ENCODE data around the gene HLA-DRB5. TPM values are rescaled to one million over a fixed set of nuclear protein-coding genes. Genes with fewer than 3 reads are reported as not detected.
"Not testable (repeated sequence)": the region's sequence is repeated elsewhere in the genome, so short reads cannot be mapped to it uniquely, and the experiment has no call there.

Gene HLA-DRB5
- total RNA-seq, 1 experiment from 2014 or later = 16.1 TPM

GRCh38 chr6:32484614-32484998 is 45.5 kb downstream of the HLA-DRB5 start:
- Mint-ChIP-seq H3K9me3 (ENCODE audit: low read depth, unreplicated experiment) (no peaks in the 10 kb centered on the region), H3K27me3 (ENCODE audit: unreplicated experiment) (peaks cover 64% of the 10 kb centered on the region), H3K36me3 (ENCODE audit: insufficient read depth, unreplicated experiment) (no peaks in the 10 kb centered on the region), H3K4me1 (ENCODE audit: low read depth, unreplicated experiment) (no peaks in the 10 kb centered on the region), H3K4me3 (ENCODE audit: low read depth, unreplicated experiment) (no peak overlapping the region), H3K27ac (ENCODE audit: unreplicated experiment) (no peak overlapping the region)
- BruUV-seq (replicated peaks) = no TSS peak
- intact Hi-C loops (cut with micrococcal nuclease; ENCODE audit: unreplicated experiment) = loop anchor here (10.0 kb wide), 1 partner anchor 90 kb away; no protein-coding TSS in a partner anchor
- CTCF ChIA-PET = interaction anchor here (0.6 kb wide), 1 partner anchor 371 kb away, joined by 3 read pairs; no protein-coding TSS in a partner anchor
- DNase-seq = no peak
- no peak for TF ChIP-seq CTCF (IDR thresholded peaks at IDR 0.05; ENCODE audit: unreplicated experiment)

- Mint-ChIP-seq H3K36me3 (ENCODE audit: insufficient read depth, unreplicated experiment) (no peaks in the 10 kb centered on the region), H3K9me3 (ENCODE audit: low read depth, unreplicated experiment) (no peaks in the 10 kb centered on the region), H3K27ac (ENCODE audit: unreplicated experiment) (no peak overlapping the region), H3K4me1 (ENCODE audit: low read depth, unreplicated experiment) (no peaks in the 10 kb centered on the region), H3K4me3 (ENCODE audit: low read depth, unreplicated experiment) (no peak overlapping the region), H3K27me3 (ENCODE audit: unreplicated experiment) (peaks cover 68% of the 10 kb centered on the region)
- CTCF ChIA-PET = interaction anchor here (0.6 kb wide), 1 partner anchor 371 kb away, joined by 3 read pairs; no protein-coding TSS in a partner anchor
- intact Hi-C loops (cut with micrococcal nuclease; ENCODE audit: unreplicated experiment) = loop anchor here (10.0 kb wide), 1 partner anchor 91 kb away; no protein-coding TSS in a partner anchor
- no peak for TF ChIP-seq CTCF (IDR thresholded peaks at IDR 0.05; ENCODE audit: unreplicated experiment)
- no TSS peak for BruUV-seq (replicated peaks)
- DNase-seq = no peak
These were observed 46.0 kb downstream of the HLA-DRB5 start for GRCh38 chr6:32483968-32484613.

GRCh38 chr6:32475392-32476206 is 54.5 kb downstream of the HLA-DRB5 start:
- no peak overlapping the region for H3K4me3 Mint-ChIP-seq (ENCODE audit: low read depth, unreplicated experiment)
- no peaks in the 10 kb centered on the region for H3K9me3 Mint-ChIP-seq (ENCODE audit: low read depth, unreplicated experiment)
- TF ChIP-seq CTCF (IDR thresholded peaks at IDR 0.05; ENCODE audit: unreplicated experiment) = no peak
- no peak for DNase-seq
- H3K27ac Mint-ChIP-seq (ENCODE audit: unreplicated experiment) = no peak overlapping the region
- peaks cover 83% of the 10 kb centered on the region for H3K27me3 Mint-ChIP-seq (ENCODE audit: unreplicated experiment)
- no TSS peak for BruUV-seq (replicated peaks)
- CTCF ChIA-PET = no interaction called here
- H3K36me3 Mint-ChIP-seq (ENCODE audit: insufficient read depth, unreplicated experiment) = peaks cover 5% of the 10 kb centered on the region
- H3K4me1 Mint-ChIP-seq (ENCODE audit: low read depth, unreplicated experiment) = peaks cover 7% of the 10 kb centered on the region
- intact Hi-C loops (cut with micrococcal nuclease; ENCODE audit: unreplicated experiment) = no loop called here

GRCh38 chr6:32473376-32474348 is 56.4 kb downstream of the HLA-DRB5 start:
- H3K4me3 Mint-ChIP-seq (ENCODE audit: low read depth, unreplicated experiment); H3K36me3 Mint-ChIP-seq (ENCODE audit: insufficient read depth, unreplicated experiment); H3K4me1 Mint-ChIP-seq (ENCODE audit: low read depth, unreplicated experiment); H3K9me3 Mint-ChIP-seq (ENCODE audit: low read depth, unreplicated experiment); CTCF ChIA-PET: not testable (repeated sequence)
- H3K27me3 Mint-ChIP-seq (ENCODE audit: unreplicated experiment) = peaks cover 73% of the 10 kb centered on the region
- peak; percentile 65 for DNase-seq
- H3K27ac Mint-ChIP-seq (ENCODE audit: unreplicated experiment) = peak overlapping the region; percentile 78
- BruUV-seq (replicated peaks) = TSS peak; percentile 65
- intact Hi-C loops (cut with micrococcal nuclease; ENCODE audit: unreplicated experiment) = loop anchor here (2.0 kb wide), 1 partner anchor 55 kb away; no protein-coding TSS in a partner anchor

All from Calu3 (cell line).